Measurements from ENCODE around the gene MED10.

DNA sequence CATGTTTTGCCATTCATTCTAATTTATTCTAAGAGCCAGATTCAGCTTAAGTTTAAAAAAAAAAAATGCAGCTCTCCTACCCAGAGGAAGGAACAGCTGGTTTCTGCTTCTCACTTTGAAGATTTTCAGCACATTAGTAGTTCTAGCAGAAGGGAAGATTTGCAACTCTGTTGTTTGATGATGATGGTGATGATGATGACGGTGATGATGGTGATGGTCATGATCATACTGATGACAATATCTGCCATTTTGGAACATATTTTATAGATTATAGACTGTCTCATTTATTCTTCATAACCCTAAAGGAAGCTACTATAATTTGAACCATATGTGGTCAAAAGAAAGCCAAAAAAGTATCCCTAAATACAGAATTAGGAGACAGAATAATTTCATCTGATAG, 7.9 kb upstream of the MED10 start:
- TF ChIP-seq, protein P1, sequence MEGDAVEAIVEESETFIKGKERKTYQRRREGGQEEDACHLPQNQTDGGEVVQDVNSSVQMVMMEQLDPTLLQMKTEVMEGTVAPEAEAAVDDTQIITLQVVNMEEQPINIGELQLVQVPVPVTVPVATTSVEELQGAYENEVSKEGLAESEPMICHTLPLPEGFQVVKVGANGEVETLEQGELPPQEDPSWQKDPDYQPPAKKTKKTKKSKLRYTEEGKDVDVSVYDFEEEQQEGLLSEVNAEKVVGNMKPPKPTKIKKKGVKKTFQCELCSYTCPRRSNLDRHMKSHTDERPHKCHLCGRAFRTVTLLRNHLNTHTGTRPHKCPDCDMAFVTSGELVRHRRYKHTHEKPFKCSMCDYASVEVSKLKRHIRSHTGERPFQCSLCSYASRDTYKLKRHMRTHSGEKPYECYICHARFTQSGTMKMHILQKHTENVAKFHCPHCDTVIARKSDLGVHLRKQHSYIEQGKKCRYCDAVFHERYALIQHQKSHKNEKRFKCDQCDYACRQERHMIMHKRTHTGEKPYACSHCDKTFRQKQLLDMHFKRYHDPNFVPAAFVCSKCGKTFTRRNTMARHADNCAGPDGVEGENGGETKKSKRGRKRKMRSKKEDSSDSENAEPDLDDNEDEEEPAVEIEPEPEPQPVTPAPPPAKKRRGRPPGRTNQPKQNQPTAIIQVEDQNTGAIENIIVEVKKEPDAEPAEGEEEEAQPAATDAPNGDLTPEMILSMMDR (IDR thresholded peaks at IDR 0.05; ENCODE audit: low read depth, low read length), result no peak
- TF ChIP-seq POLR2A (IDR thresholded peaks at IDR 0.05; ENCODE audit: extremely low read depth, insufficient read length), result no peak
- TF ChIP-seq, protein P2, sequence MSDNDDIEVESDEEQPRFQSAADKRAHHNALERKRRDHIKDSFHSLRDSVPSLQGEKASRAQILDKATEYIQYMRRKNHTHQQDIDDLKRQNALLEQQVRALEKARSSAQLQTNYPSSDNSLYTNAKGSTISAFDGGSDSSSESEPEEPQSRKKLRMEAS (IDR thresholded peaks at IDR 0.05; ENCODE audit: low read depth, low read length), result no peak

All from NB4 (cell line).